Measurements from ENCODE around the gene S100PBP.
A peak's percentile ranks its signal among the peaks of the same experiment; 100 is the strongest.

DNA sequence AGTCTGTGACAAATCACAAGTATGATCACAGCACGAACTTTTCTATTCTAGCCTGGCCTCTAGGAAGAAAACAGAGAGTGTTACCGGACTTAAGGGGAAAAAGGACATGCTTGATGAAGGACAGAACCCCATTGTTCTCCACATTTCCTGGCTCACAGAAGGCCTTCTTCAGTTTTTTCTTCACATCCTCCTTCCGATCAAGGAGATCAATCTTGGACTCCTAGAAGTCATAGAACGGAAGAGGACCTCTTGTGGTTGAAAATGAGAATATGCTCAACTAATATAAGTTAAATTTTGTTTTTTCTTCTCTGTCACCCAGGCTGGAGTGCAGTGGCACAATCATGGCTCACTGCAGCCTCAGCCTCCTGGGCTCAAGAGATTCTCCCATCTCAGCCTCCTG lies 30.6 kb upstream of the S100PBP start:
- no peak for TF ChIP-seq POLR2A (IDR thresholded peaks at IDR 0.05)
- TF ChIP-seq, protein P1, sequence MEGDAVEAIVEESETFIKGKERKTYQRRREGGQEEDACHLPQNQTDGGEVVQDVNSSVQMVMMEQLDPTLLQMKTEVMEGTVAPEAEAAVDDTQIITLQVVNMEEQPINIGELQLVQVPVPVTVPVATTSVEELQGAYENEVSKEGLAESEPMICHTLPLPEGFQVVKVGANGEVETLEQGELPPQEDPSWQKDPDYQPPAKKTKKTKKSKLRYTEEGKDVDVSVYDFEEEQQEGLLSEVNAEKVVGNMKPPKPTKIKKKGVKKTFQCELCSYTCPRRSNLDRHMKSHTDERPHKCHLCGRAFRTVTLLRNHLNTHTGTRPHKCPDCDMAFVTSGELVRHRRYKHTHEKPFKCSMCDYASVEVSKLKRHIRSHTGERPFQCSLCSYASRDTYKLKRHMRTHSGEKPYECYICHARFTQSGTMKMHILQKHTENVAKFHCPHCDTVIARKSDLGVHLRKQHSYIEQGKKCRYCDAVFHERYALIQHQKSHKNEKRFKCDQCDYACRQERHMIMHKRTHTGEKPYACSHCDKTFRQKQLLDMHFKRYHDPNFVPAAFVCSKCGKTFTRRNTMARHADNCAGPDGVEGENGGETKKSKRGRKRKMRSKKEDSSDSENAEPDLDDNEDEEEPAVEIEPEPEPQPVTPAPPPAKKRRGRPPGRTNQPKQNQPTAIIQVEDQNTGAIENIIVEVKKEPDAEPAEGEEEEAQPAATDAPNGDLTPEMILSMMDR (IDR thresholded peaks at IDR 0.05), result peak in 5 of 6 experiments; percentile 13 to 24 (median 16)
